WTC11 (cell line): ENCODE results near the gene XKR7. TPM values are rescaled to one million over a fixed set of nuclear protein-coding genes. Genes with fewer than 3 reads are reported as not detected.

Experiments
- ATAC-seq: fragments of 200-7000 bp; cut with Tn5 transposase; 2 replicates; pipeline ENCODE4 v1.10.0; 2021; ENCODE audit warnings: mild to moderate bottlenecking, moderate library complexity
- CTCF ChIA-PET: fragments of 300-600 bp; sonication (Branson Sonifier 250); formaldehyde crosslinking; loops from one replicate; lab custom pipeline; 2021; ENCODE audit warnings: antibody characterized with exemption; lab: Charles Lee
- POLR2A ChIA-PET: fragments of 350-600 bp; sonication (Branson Sonifier 250); formaldehyde crosslinking; loops from one replicate; lab custom pipeline; 2021; ENCODE audit warnings: antibody characterized with exemption; lab: Charles Lee
- DNase-seq: peaks from one replicate; pipeline ENCODE4 v3.0.0; 2021; ENCODE audit warnings: low spot score
- H3K27ac Mint-ChIP-seq: 2 replicates; pipeline ENCODE4 v1.8.0; 2021; ENCODE audit warnings: mixed read lengths
- H3K27me3 Mint-ChIP-seq: 2 replicates; pipeline ENCODE4 v1.8.0; 2021; ENCODE audit warnings: low read depth, mild to moderate bottlenecking, moderate library complexity, mixed read lengths
- H3K36me3 Mint-ChIP-seq: 2 replicates; pipeline ENCODE4 v1.8.0; 2021; ENCODE audit warnings: mixed read lengths
- H3K4me1 Mint-ChIP-seq: 2 replicates; pipeline ENCODE4 v1.8.0; 2022; ENCODE audit warnings: mixed read lengths
- H3K4me3 Mint-ChIP-seq: 2 replicates; pipeline ENCODE4 v1.8.0; 2021; ENCODE audit warnings: mild to moderate bottlenecking, moderate library complexity, mixed read lengths
- H3K9me3 Mint-ChIP-seq: 2 replicates; pipeline ENCODE4 v1.8.0; 2021; ENCODE audit warnings: mixed read lengths
- ATF1 ChIP-seq: sonication (generic); formaldehyde crosslinking; IDR thresholded peaks from 2 replicates; pipeline ENCODE4 v1.8.1; 2023; ENCODE audit warnings: mild to moderate bottlenecking, moderate library complexity, missing genetic modification reagents
- CBFB ChIP-seq: sonication (generic); formaldehyde crosslinking; IDR thresholded peaks from 2 replicates; pipeline ENCODE4 v1.8.1; 2022; ENCODE audit warnings: mild to moderate bottlenecking, low read depth, missing genetic modification reagents
- CREM ChIP-seq: sonication (generic); formaldehyde crosslinking; IDR thresholded peaks from 2 replicates; pipeline ENCODE4 v1.8.1; 2022; ENCODE audit warnings: mild to moderate bottlenecking, missing genetic modification reagents, moderate library complexity
- ELF4 ChIP-seq: sonication (generic); formaldehyde crosslinking; IDR thresholded peaks from 2 replicates; pipeline ENCODE4 v1.8.1; 2022; ENCODE audit warnings: low read depth, mild to moderate bottlenecking, moderate library complexity, missing genetic modification reagents
- ESRRA ChIP-seq: sonication (generic); formaldehyde crosslinking; IDR thresholded peaks from 2 replicates; pipeline ENCODE4 v1.8.1; 2022; ENCODE audit warnings: mild to moderate bottlenecking, missing genetic modification reagents, borderline replicate concordance
- FOXP1 ChIP-seq: sonication (generic); formaldehyde crosslinking; IDR thresholded peaks from 2 replicates; pipeline ENCODE4 v1.8.0; 2022; ENCODE audit warnings: missing genetic modification reagents, mild to moderate bottlenecking, moderate library complexity, borderline replicate concordance
- GRHL2 ChIP-seq: fragments of 250-450 bp; sonication (Bioruptor Pico); IDR thresholded peaks from 2 replicates; pipeline ENCODE4 v1.8.0; 2022; ENCODE audit warnings: mild to moderate bottlenecking, moderate library complexity; ENCODE audit not compliant: insufficient replicate concordance, severe bottlenecking
- IRF2 ChIP-seq: sonication (generic); formaldehyde crosslinking; IDR thresholded peaks from 2 replicates; pipeline ENCODE4 v1.8.0; 2022; ENCODE audit warnings: low read depth, missing genetic modification reagents, borderline replicate concordance
- JUN ChIP-seq: sonication (generic); formaldehyde crosslinking; IDR thresholded peaks from 2 replicates; pipeline ENCODE4 v1.8.0; 2023; ENCODE audit warnings: mild to moderate bottlenecking, missing genetic modification reagents
- PRDM15 ChIP-seq: sonication (generic); formaldehyde crosslinking; IDR thresholded peaks from 2 replicates; pipeline ENCODE4 v1.8.0; 2022; ENCODE audit warnings: missing genetic modification reagents
- SMAD4 ChIP-seq: sonication (generic); formaldehyde crosslinking; IDR thresholded peaks from 2 replicates; pipeline ENCODE4 v1.8.0; 2022; ENCODE audit warnings: mild to moderate bottlenecking, missing genetic modification reagents
- SP1 ChIP-seq: sonication (generic); formaldehyde crosslinking; conservative IDR thresholded peaks from 2 replicates; pipeline ENCODE4 v1.8.1; 2022; ENCODE audit warnings: missing genetic modification reagents
- TCF7 ChIP-seq: sonication (generic); formaldehyde crosslinking; IDR thresholded peaks from 2 replicates; pipeline ENCODE4 v1.8.0; 2022; ENCODE audit warnings: mild to moderate bottlenecking, low read depth, missing genetic modification reagents, moderate library complexity
- TEAD1 ChIP-seq: sonication (generic); formaldehyde crosslinking; IDR thresholded peaks from 2 replicates; pipeline ENCODE4 v1.8.0; 2022; ENCODE audit warnings: mild to moderate bottlenecking, missing genetic modification reagents
- TEAD4 ChIP-seq: sonication (generic); formaldehyde crosslinking; IDR thresholded peaks from 2 replicates; pipeline ENCODE4 v1.8.0; 2022; ENCODE audit warnings: mild to moderate bottlenecking, missing genetic modification reagents
- ZBTB21 ChIP-seq: sonication (generic); formaldehyde crosslinking; IDR thresholded peaks from 2 replicates; pipeline ENCODE4 v1.8.1; 2023; ENCODE audit warnings: mild to moderate bottlenecking, missing genetic modification reagents, borderline replicate concordance
- ZNF232 ChIP-seq: sonication (generic); formaldehyde crosslinking; IDR thresholded peaks from 2 replicates; pipeline ENCODE4 v1.8.0; 2022; ENCODE audit warnings: mild to moderate bottlenecking, missing genetic modification reagents
- ZNF317 ChIP-seq: sonication (generic); formaldehyde crosslinking; IDR thresholded peaks from 2 replicates; pipeline ENCODE4 v1.8.1; 2023; ENCODE audit warnings: low read depth, mild to moderate bottlenecking, moderate library complexity, missing genetic modification reagents, borderline replicate concordance
- ZSCAN18 ChIP-seq: fragments of 250-450 bp; sonication (Bioruptor Pico); IDR thresholded peaks from 2 replicates; pipeline ENCODE4 v2.1.2; 2022; ENCODE audit warnings: mild to moderate bottlenecking, moderate library complexity
- total RNA-seq: library from RNA; stranded (reverse); gene quantifications from 3 replicates; pipeline ENCODE4 v1.2.3, GENCODE V29; 2021
- TF ChIP-seq, protein P1 (sequence below): sonication (generic); formaldehyde crosslinking; IDR thresholded peaks from 2 replicates; pipeline ENCODE4 v1.8.1; 2023; ENCODE audit warnings: mild to moderate bottlenecking, missing genetic modification reagents
- TF ChIP-seq, protein P2 (sequence below): fragments of 250-450 bp; sonication (Bioruptor Pico); IDR thresholded peaks from 2 replicates; pipeline ENCODE4 v1.9.0; 2021; ENCODE audit warnings: moderate library complexity, mild to moderate bottlenecking, inconsistent platforms, borderline replicate concordance

Gene XKR7
- total RNA-seq, 1 experiment from 2014 or later, result 2.5 TPM

GRCh38 chr20:31984981-31985471 is 17.1 kb downstream of the XKR7 start (continued):
- TF ChIP-seq, protein P1, sequence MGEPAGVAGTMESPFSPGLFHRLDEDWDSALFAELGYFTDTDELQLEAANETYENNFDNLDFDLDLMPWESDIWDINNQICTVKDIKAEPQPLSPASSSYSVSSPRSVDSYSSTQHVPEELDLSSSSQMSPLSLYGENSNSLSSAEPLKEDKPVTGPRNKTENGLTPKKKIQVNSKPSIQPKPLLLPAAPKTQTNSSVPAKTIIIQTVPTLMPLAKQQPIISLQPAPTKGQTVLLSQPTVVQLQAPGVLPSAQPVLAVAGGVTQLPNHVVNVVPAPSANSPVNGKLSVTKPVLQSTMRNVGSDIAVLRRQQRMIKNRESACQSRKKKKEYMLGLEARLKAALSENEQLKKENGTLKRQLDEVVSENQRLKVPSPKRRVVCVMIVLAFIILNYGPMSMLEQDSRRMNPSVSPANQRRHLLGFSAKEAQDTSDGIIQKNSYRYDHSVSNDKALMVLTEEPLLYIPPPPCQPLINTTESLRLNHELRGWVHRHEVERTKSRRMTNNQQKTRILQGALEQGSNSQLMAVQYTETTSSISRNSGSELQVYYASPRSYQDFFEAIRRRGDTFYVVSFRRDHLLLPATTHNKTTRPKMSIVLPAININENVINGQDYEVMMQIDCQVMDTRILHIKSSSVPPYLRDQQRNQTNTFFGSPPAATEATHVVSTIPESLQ (CRISPR knock-in tag), result no peak
- TF ChIP-seq SP1 (no peak), ZBTB21 (CRISPR knock-in tag) (no peak), TCF7 (CRISPR knock-in tag) (no peak)

DNA sequence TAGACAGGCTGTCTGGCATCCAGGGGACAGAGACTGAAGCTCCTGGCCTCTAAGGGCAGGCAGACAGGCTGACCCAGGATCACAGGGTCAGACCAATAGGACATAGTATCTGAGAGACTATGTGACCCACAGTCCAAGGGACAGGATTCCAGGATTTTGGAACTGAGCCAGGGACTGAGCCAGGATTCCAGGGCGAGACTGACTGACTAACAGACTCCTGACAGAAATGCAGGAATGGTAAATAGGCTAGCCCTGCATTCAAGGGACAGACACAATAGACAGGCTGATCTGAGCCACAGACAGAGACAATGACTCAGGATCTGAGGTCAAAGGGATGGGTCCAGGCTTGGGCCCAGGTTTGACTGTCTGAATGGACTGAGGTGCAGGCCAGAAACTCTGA is 19.8 kb downstream of the XKR7 start:
- TF ChIP-seq JUN (no peak), ATF1 (CRISPR knock-in tag) (no peak), CREM (CRISPR knock-in tag) (no peak), PRDM15 (CRISPR knock-in tag) (no peak), SP1 (no peak), CBFB (CRISPR knock-in tag) (no peak), ZNF232 (CRISPR knock-in tag) (no peak), SMAD4 (CRISPR knock-in tag) (no peak), IRF2 (CRISPR knock-in tag) (no peak), ESRRA (CRISPR knock-in tag) (no peak), ELF4 (no peak), TEAD4 (no peak), FOXP1 (CRISPR knock-in tag) (no peak), ZNF317 (CRISPR knock-in tag) (no peak)
- TF ChIP-seq, protein P2, sequence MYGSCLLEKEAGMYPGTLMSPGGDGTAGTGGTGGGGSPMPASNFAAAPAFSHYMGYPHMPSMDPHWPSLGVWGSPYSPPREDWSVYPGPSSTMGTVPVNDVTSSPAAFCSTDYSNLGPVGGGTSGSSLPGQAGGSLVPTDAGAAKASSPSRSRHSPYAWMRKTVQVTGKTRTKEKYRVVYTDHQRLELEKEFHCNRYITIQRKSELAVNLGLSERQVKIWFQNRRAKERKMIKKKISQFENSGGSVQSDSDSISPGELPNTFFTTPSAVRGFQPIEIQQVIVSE, result no peak
- ATAC-seq (0 out of 2 replicates have a peak, but pooled peaks have one; percentile 22), DNase-seq (no peak)
- Mint-ChIP-seq H3K4me1 (no peaks in the 10 kb centered on the region), H3K27ac (no peak overlapping the region), H3K27me3 (peaks cover 11% of the 10 kb centered on the region), H3K9me3 (no peaks in the 10 kb centered on the region), H3K4me3 (no peak overlapping the region), H3K36me3 (no peaks in the 10 kb centered on the region)
- POLR2A ChIA-PET, result no interaction called here
- CTCF ChIA-PET, result no interaction called here

DNA sequence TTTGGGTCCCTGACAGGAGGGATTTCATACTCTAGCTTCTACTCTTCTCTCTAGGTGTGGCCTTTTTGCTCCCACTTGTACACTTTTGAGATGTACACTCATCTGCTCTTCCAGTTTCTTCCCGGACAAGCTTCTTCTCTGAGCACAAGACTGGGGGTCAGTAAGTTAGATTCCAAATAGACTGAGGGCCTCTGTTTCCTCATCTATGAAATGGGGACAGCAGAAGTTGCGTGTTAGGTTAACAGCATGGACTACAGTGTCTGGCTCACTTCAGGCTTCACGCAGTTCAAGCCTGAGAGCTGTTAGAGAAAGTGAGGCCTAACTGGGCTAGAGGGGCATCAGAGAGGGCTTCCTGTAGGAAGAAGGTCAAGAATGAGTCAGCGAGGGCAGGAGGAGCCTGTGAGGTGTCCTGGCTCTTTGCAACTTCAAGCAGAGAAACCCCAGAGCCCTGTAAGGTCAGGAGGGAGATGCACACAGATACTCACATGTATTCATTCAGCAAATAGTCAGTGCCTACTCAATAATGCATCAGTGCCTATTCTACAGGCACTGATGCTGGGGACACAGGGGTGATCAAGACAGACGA is 20.6 kb downstream of the XKR7 start:
- DNase-seq, result no peak
- CTCF ChIA-PET, result no interaction called here
- peaks cover 4% of the 10 kb centered on the region for H3K4me1 Mint-ChIP-seq
- H3K27me3 Mint-ChIP-seq, result peaks cover 18% of the 10 kb centered on the region
- no peak overlapping the region; the same call in 1 of the 2 replicates for H3K27ac Mint-ChIP-seq
- no peak overlapping the region for H3K4me3 Mint-ChIP-seq
- H3K9me3 Mint-ChIP-seq, result no peaks in the 10 kb centered on the region
- TF ChIP-seq ELF4 (no peak), TEAD1 (CRISPR knock-in tag) (no peak), GRHL2 (CRISPR knock-in tag) (no peak), ZSCAN18 (CRISPR knock-in tag) (no peak)
- TF ChIP-seq, all 79 proteins: peak for 0
- ATAC-seq, result no peak
- H3K36me3 Mint-ChIP-seq, result no peaks in the 10 kb centered on the region
- POLR2A ChIA-PET, result no interaction called here
